Vein endothelial cell (primary cell): Measurements from ENCODE around the gene APOBEC3A. TPM values are rescaled to one million over a fixed set of nuclear protein-coding genes. Genes with fewer than 3 reads are reported as not detected.

Experiments used
- total RNA-seq: library from RNA; depleted of rRNA; stranded (reverse); fragments of >200 nt; gene quantifications from 2 replicates; pipeline ENCODE4 v1.2.3, GENCODE V29; 2012

Gene APOBEC3A
- not detected in 2 replicates for total RNA-seq

DNA sequence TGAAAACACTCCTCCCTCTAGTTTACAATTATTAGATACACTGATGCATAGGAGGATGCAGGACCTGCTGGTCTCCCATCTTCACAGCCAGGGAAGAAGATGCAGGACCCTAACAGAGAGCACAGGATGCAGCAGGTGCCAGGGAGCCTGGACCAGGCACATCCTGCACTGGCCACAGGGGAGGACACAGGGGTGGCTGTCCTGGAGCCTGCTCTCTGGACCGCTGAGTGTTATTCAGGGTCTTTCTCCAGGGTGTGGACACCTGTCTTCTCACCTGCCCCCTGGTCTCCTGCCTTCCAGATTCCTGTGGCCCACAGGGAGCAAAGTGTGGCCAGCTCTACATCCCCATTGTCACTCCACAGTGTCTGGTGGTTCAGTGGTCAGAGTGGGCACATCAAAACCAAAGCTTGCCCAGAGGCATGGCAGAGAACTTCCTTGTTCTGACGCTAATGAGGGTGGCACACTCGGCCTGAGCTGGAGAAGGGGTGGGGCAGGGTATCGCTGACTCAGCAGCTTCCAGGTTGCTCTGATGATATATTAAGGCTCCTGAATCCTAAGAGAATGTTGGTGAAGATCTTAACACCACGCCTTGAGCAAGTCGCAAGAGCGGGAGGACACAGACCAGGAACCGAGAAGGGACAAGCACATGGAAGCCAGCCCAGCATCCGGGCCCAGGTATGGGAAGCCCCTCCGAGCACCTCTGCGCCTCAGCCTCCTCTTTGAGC, at the start of gene APOBEC3A:
Gene APOBEC3A, plus strand, starts transcription at position 564 of the 725 bp plus-strand sequence. Its CDS starts 83 bp downstream, at position 647.

DNA sequence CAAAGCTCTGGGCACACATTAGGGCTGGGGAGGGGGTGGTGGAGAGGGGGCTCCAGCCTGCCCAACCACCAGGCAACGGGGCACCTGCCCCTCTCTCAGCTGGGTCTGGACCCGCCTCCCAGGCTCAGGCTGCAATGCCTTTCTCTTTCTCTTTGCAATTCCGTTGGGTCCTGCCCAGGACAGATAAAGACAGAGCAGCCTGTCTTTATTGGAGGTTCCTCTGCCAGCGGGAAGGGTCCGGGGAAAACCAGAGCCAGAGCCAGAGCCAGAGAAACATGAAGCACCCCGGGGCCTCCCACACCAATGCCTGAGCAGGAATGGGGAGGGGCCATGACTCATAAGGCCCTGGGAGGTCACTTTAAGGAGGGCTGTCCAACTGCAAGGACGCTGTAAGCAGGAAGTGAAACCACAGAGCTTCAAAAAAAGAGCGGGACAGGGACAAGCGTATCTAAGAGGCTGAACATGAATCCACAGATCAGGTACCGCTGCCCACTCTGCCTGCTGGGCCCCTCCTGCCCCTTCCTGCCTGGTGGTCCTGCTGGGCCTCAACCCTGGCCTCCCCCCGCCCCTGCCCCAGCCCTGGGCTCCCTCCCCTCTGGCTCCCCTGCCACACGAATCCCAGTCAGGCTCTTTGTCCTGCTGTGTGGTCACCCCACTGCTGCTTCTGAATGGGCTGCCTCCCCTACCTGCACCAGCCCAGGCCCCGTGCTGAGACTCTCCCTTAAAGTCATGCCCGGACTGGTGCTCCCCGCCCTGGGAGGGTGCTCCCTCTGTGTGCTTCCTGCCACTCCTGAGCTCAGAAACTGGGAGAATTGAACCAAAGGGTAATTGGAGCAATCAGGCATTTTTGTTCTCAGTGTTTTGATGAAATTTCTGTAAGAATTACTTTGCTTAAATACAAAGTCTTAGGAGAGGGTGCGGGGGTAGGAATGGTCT, 24.9 kb downstream of the APOBEC3A start, which contains the start of gene APOBEC3B:
Gene APOBEC3B, plus strand, starts transcription at position 356 of the 936 bp plus-strand sequence. Its CDS starts 107 bp downstream, at position 463.

Other genes starting within 250 kb of the APOBEC3A start
- gene SUN2, start 201.6 kb upstream of the APOBEC3A start, total RNA-seq, result 125 and 142 TPM in 2 replicates
- gene DNAL4, start 163.5 kb upstream of the APOBEC3A start, total RNA-seq, result 11.1 and 18.9 TPM in 2 replicates
- 0.33 and 0.38 TPM in 2 replicates for gene NPTXR, start 113.6 kb upstream of the APOBEC3A start, total RNA-seq
- 49.2 and 59.8 TPM in 2 replicates for gene CBX6, start 85.4 kb upstream of the APOBEC3A start, total RNA-seq
- gene APOBEC3B, start 24.7 kb downstream of the APOBEC3A start, total RNA-seq, result 0.98 and 2.9 TPM in 2 replicates
- 7.8 and 10.0 TPM in 2 replicates for gene APOBEC3C, start 56.6 kb downstream of the APOBEC3A start, total RNA-seq
- gene APOBEC3D, start 63.5 kb downstream of the APOBEC3A start, total RNA-seq, result 1.4 and 1.6 TPM in 2 replicates
- 2.1 and 5.9 TPM in 2 replicates for gene APOBEC3F, start 83.3 kb downstream of the APOBEC3A start, total RNA-seq
- gene APOBEC3G, start 119.7 kb downstream of the APOBEC3A start, total RNA-seq, result 4.1 and 4.6 TPM in 2 replicates
- gene APOBEC3H, start 139.6 kb downstream of the APOBEC3A start, total RNA-seq, result 0.29 and 0.33 TPM in 2 replicates
- 3.4 and 4.2 TPM in 2 replicates for gene CBX7, start 195.1 kb downstream of the APOBEC3A start, total RNA-seq